ENCODE measurements around the gene SCYL2. TPM values are rescaled to one million over a fixed set of nuclear protein-coding genes. Genes with fewer than 3 reads are reported as not detected.

The SCYL2 gene
- total and polyA plus RNA-seq, 10 donors: 8.4 to 72.4 (median 45.8) TPM

- 69 to 94% (median 79%) methylated on average over 2 of the region's 2 CpGs for WGBS, 5 donors
- no peak overlapping the region for H3K27ac ChIP-seq
Measured at GRCh38 chr12:100251917-100252316, 15.1 kb upstream of the SCYL2 start.

GRCh38 chr12:100253437-100253836, 13.5 kb upstream of the SCYL2 start:
- no peaks in the 10 kb centered on the region for H3K9me3 ChIP-seq
- no peak for TF ChIP-seq CTCF (IDR thresholded peaks at IDR 0.05 in 8 of 11, conservative IDR thresholded peaks at IDR 0.05 in 3 of 11)
- TF ChIP-seq POLR2A (IDR thresholded peaks at IDR 0.05): no peak
- TF ChIP-seq POLR2AphosphoS5 (IDR thresholded peaks at IDR 0.05): no peak
- 97 to 100% (median 98%) methylated on average over 1 of the region's 1 CpG for WGBS, 5 donors
- intact Hi-C loops (cut with DNase I; ENCODE audit: low total_unique reads): no loop called here
- no peaks in the 10 kb centered on the region for H3K27me3 ChIP-seq (replicated peaks in 1 of 7)
- H3K4me1 ChIP-seq: no peaks in the 10 kb centered on the region
- no peak overlapping the region for H3K4me3 ChIP-seq
- no peak overlapping the region for H3K27ac ChIP-seq
- H3K36me3 ChIP-seq: no peaks in the 10 kb centered on the region
- no peak for DNase-seq

More at GRCh38 chr12:100251917-100252316, 15.1 kb upstream of the SCYL2 start:
- H3K27me3 ChIP-seq (replicated peaks in 1 of 7): no peaks in the 10 kb centered on the region
- intact Hi-C loops (cut with DNase I; ENCODE audit: low total_unique reads): no loop called here
- H3K4me1 ChIP-seq: no peaks in the 10 kb centered on the region
- no peak overlapping the region for H3K4me3 ChIP-seq
- no peak for TF ChIP-seq POLR2AphosphoS5 (IDR thresholded peaks at IDR 0.05)
- no peak for TF ChIP-seq POLR2A (IDR thresholded peaks at IDR 0.05)
- no peak for TF ChIP-seq CTCF (IDR thresholded peaks at IDR 0.05 in 8 of 11, conservative IDR thresholded peaks at IDR 0.05 in 3 of 11)
- H3K9me3 ChIP-seq: no peaks in the 10 kb centered on the region
- H3K36me3 ChIP-seq: no peaks in the 10 kb centered on the region
- DNase-seq: no peak

- no peak for DNase-seq
- no peaks in the 10 kb centered on the region for H3K36me3 ChIP-seq
- no peaks in the 10 kb centered on the region for H3K4me1 ChIP-seq
- intact Hi-C loops (cut with DNase I; ENCODE audit: low total_unique reads): no loop called here
- 88 to 96% (median 94%) methylated on average over 1 of the region's 1 CpG for WGBS, 5 donors
- no peak for TF ChIP-seq POLR2AphosphoS5 (IDR thresholded peaks at IDR 0.05)
- TF ChIP-seq CTCF (IDR thresholded peaks at IDR 0.05 in 8 of 11, conservative IDR thresholded peaks at IDR 0.05 in 3 of 11): no peak
- TF ChIP-seq POLR2A (IDR thresholded peaks at IDR 0.05): no peak
- no peaks in the 10 kb centered on the region for H3K27me3 ChIP-seq (replicated peaks in 1 of 7)
- H3K27ac ChIP-seq: no peak overlapping the region
- H3K9me3 ChIP-seq: no peaks in the 10 kb centered on the region
- no peak overlapping the region for H3K4me3 ChIP-seq
Measured at GRCh38 chr12:100254876-100255275, 12.1 kb upstream of the SCYL2 start.

- Histone ChIP-seq H3K36me3 (no peaks in the 10 kb centered on the region), H3K27ac (no peak overlapping the region), H3K4me1 (no peaks in the 10 kb centered on the region), H3K4me3 (no peak overlapping the region), H3K9me3 (no peaks in the 10 kb centered on the region), H3K27me3 (replicated peaks in 1 of 7) (no peaks in the 10 kb centered on the region)
- TF ChIP-seq POLR2AphosphoS5 (IDR thresholded peaks at IDR 0.05) (no peak), CTCF (IDR thresholded peaks at IDR 0.05 in 8 of 11, conservative IDR thresholded peaks at IDR 0.05 in 3 of 11) (no peak), POLR2A (IDR thresholded peaks at IDR 0.05) (no peak)
- intact Hi-C loops (cut with DNase I; ENCODE audit: low total_unique reads): no loop called here
- DNase-seq: no peak
- WGBS, 5 donors: 92 to 100% (median 97%) methylated on average over 1 of the region's 1 CpG
Measured at GRCh38 chr12:100258127-100258526, 8.8 kb upstream of the SCYL2 start.

All from spleen (tissue), 11 donors.